Mesendoderm (in vitro differentiated cells): ENCODE results near the gene CACNA1H.

ENCODE experiments used
- DNase-seq: peaks from one replicate; pipeline ENCODE4 v3.0.0; 2013
- H2AK5ac ChIP-seq: 2 replicates; pipeline ENCODE4 v1.6.1; 2013; ENCODE audit warnings: low read length, inconsistent platforms
- H2BK120ac ChIP-seq: 2 replicates; pipeline ENCODE4 v1.6.1; 2013; ENCODE audit warnings: low read depth, mild to moderate bottlenecking, low read length, moderate library complexity, mixed read lengths
- H2BK15ac ChIP-seq: replicated peaks from 2 replicates; pipeline ENCODE4 v1.6.1; 2013; ENCODE audit warnings: low read depth, mild to moderate bottlenecking, moderate library complexity
- H2BK5ac ChIP-seq: 2 replicates; pipeline ENCODE4 v1.6.1; 2013; ENCODE audit warnings: low read length, inconsistent platforms
- H3K18ac ChIP-seq: 2 replicates; pipeline ENCODE4 v1.6.1; 2013; ENCODE audit warnings: mild to moderate bottlenecking, low read length, mixed read lengths
- H3K23ac ChIP-seq: one replicate; pipeline ENCODE4 v1.6.1; 2013; ENCODE audit warnings: low read length
- H3K27ac ChIP-seq: 2 replicates; pipeline ENCODE4 v1.5.1; 2013; ENCODE audit warnings: low read depth, mild to moderate bottlenecking, inconsistent platforms, low read length, moderate library complexity
- H3K27me3 ChIP-seq: 2 replicates; pipeline ENCODE4 v1.6.1; 2013; ENCODE audit warnings: low read length, control low read depth, mild to moderate bottlenecking, inconsistent platforms; ENCODE audit not compliant: insufficient read depth, poor library complexity
- H3K36me3 ChIP-seq: 2 replicates; pipeline ENCODE4 v1.6.1; 2013; ENCODE audit warnings: low read length, inconsistent platforms; ENCODE audit not compliant: control insufficient read depth, insufficient read depth
- H3K4ac ChIP-seq: one replicate; pipeline ENCODE4 v1.6.1; 2013; ENCODE audit warnings: low read depth, mild to moderate bottlenecking, low read length, moderate library complexity
- H3K4me1 ChIP-seq: 2 replicates; pipeline ENCODE4 v1.6.1; 2013; ENCODE audit warnings: low read depth, low read length, inconsistent platforms; ENCODE audit not compliant: control insufficient read depth
- H3K4me2 ChIP-seq: 2 replicates; pipeline ENCODE4 v1.6.1; 2013; ENCODE audit warnings: low read length
- H3K4me3 ChIP-seq: 2 replicates; pipeline ENCODE4 v1.5.1; 2013; ENCODE audit warnings: mild to moderate bottlenecking, low read length
- H3K56ac ChIP-seq: one replicate; pipeline ENCODE4 v1.6.1; 2013; ENCODE audit warnings: low read length
- H3K79me1 ChIP-seq: 2 replicates; pipeline ENCODE4 v1.6.1; 2013; ENCODE audit warnings: low read length, inconsistent platforms
- H3K79me2 ChIP-seq: 2 replicates; pipeline ENCODE4 v1.6.1; 2013; ENCODE audit warnings: mild to moderate bottlenecking, low read length; ENCODE audit not compliant: control insufficient read depth, insufficient read depth
- H3K9ac ChIP-seq: 2 replicates; pipeline ENCODE4 v1.6.1; 2013; ENCODE audit warnings: low read length, inconsistent platforms
- H4K5ac ChIP-seq: one replicate; pipeline ENCODE4 v1.6.1; 2013; ENCODE audit warnings: low read length
- H4K8ac ChIP-seq: one replicate; pipeline ENCODE4 v1.6.1; 2013; ENCODE audit warnings: low read depth, mild to moderate bottlenecking, control low read depth, low read length, moderate library complexity
- WGBS: extraction: QIAGEN DNeasy Blood & Tissue Kit; methylation state at CpG from one replicate; pipeline ENCODE4 v1.1.7; 2013; ENCODE audit warnings: low lambda C conversion rate, missing lambda C conversion rate; ENCODE audit not compliant: insufficient coverage; ENCODE audit errors: extremely low coverage; 5-methylcytosine and 5-hydroxymethylcytosine counted together

Gene CACNA1H

GRCh38 chr16:1150511-1150982 lies 2.4 kb upstream of the CACNA1H start:
- Histone ChIP-seq H4K8ac (no peak overlapping the region), H3K4me2 (no peak overlapping the region), H2AK5ac (no peak overlapping the region), H3K18ac (no peak overlapping the region), H4K5ac (no peak overlapping the region), H3K36me3 (no peaks in the 10 kb centered on the region), H3K4ac (no peak overlapping the region), H3K27me3 (no peaks in the 10 kb centered on the region), H3K23ac (no peak overlapping the region), H3K9ac (no peak overlapping the region), H3K4me3 (no peak overlapping the region), H2BK120ac (no peak overlapping the region), H3K4me1 (no peaks in the 10 kb centered on the region), H3K79me2 (no peaks in the 10 kb centered on the region), H2BK15ac (no peak overlapping the region), H2BK5ac (no peak overlapping the region), H3K27ac (no peak overlapping the region), H3K79me1 (no peaks in the 10 kb centered on the region), H3K56ac (no peak overlapping the region)
- no CpG with 5 or more reads among the region's 21 CpGs for WGBS
- peak; percentile 61 for DNase-seq

DNA sequence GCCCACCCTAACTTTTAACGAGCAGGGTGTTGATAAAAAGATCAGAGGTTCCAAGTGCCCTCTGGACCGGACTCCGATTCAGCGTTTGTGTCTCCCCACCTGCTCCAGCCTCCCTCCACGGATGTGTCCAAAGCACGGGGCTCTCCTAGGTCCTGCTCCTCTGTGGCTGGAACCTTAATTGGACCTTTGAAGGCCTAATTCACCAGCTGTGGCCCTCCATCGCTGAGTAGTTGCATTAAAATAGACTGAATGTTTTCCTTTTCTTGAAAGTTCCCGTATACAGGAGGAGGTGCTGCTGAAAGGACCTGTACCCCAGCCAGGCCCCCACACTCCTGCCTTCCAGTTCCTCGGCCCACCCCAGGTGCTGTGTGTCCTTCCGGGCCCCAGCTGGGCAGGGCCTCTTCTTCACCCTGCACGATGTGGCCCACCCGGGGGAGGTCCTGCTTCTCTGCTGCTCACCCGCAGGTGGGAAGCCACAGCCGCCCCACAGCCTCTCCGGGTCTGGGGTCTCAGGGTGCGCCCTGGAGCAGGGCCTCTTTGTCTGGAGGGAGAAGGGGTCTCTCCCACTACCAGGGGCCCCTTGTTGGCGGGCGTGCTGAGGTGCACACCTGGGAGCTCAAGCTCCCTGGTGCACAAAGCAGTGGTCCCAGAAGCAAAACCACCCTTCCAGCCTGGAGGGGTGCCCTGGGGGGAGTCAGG lies 1.3 kb upstream of the CACNA1H start:
- H3K4me1 ChIP-seq, result no peaks in the 10 kb centered on the region
- no peak overlapping the region for H2BK15ac ChIP-seq
- H3K27ac ChIP-seq, result no peak overlapping the region
- H3K23ac ChIP-seq, result no peak overlapping the region
- no peak overlapping the region for H2AK5ac ChIP-seq
- no peaks in the 10 kb centered on the region for H3K36me3 ChIP-seq
- H3K79me2 ChIP-seq, result no peaks in the 10 kb centered on the region
- no peaks in the 10 kb centered on the region for H3K79me1 ChIP-seq
- no peak overlapping the region for H4K5ac ChIP-seq
- no peak overlapping the region for H3K18ac ChIP-seq
- H2BK5ac ChIP-seq, result no peak overlapping the region
- no CpG with 5 or more reads among the region's 18 CpGs for WGBS
- no peak overlapping the region for H3K4me2 ChIP-seq
- DNase-seq, result no peak
- H3K56ac ChIP-seq, result no peak overlapping the region
- no peak overlapping the region for H3K4me3 ChIP-seq
- H3K4ac ChIP-seq, result no peak overlapping the region
- H3K27me3 ChIP-seq, result no peaks in the 10 kb centered on the region
- no peak overlapping the region for H2BK120ac ChIP-seq
- no peak overlapping the region for H3K9ac ChIP-seq
- no peak overlapping the region for H4K8ac ChIP-seq

- H4K5ac ChIP-seq, result no peak overlapping the region
- H3K4ac ChIP-seq, result no peak overlapping the region
- H3K56ac ChIP-seq, result peak overlapping the region; percentile 78
- no peaks in the 10 kb centered on the region for H3K4me1 ChIP-seq
- H3K27ac ChIP-seq, result no peak overlapping the region
- H3K4me3 ChIP-seq, result no peak overlapping the region
- no peak overlapping the region for H2BK15ac ChIP-seq
- no peak overlapping the region for H2AK5ac ChIP-seq
- H2BK120ac ChIP-seq, result no peak overlapping the region
- H3K18ac ChIP-seq, result peak overlapping the region; percentile 76
- H3K79me1 ChIP-seq, result no peaks in the 10 kb centered on the region
- peak overlapping the region; percentile 27 for H3K4me2 ChIP-seq
- H3K79me2 ChIP-seq, result no peaks in the 10 kb centered on the region
- H3K36me3 ChIP-seq, result no peaks in the 10 kb centered on the region
- H4K8ac ChIP-seq, result no peak overlapping the region
- H2BK5ac ChIP-seq, result no peak overlapping the region
- H3K23ac ChIP-seq, result peak overlapping the region; percentile 45
- no CpG with 5 or more reads among the region's 40 CpGs for WGBS
- peak; percentile 31 for DNase-seq
- peak overlapping the region; percentile 59 for H3K9ac ChIP-seq
- H3K27me3 ChIP-seq, result no peaks in the 10 kb centered on the region
Observed at GRCh38 chr16:1152123-1152638, 725 bp upstream of the CACNA1H start.

DNA sequence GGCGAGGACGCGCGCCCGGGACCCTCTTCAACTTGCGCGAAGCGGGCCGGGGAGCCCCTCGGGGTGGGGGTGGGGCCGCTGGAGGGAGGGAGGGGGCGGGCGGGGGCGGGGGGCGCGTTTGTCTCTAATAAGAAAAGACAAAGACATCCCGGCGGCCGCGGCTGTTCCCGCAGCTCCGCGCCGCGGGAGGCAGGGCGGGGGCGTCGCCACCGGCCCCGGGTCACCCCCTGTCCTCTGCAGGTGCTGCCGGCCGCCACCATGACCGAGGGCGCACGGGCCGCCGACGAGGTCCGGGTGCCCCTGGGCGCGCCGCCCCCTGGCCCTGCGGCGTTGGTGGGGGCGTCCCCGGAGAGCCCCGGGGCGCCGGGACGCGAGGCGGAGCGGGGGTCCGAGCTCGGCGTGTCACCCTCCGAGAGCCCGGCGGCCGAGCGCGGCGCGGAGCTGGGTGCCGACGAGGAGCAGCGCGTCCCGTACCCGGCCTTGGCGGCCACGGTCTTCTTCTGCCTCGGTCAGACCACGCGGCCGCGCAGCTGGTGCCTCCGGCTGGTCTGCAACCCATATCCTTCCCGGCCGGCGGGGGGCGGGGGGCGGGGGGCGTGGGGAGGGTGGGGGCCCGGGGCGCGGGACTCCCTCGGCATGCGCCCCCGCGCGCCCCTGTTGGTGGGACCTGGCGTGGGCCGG lies 714 bp downstream of the CACNA1H start:
- WGBS, result no CpG with 5 or more reads among the region's 94 CpGs
- no peak overlapping the region for H2BK15ac ChIP-seq
- H3K4ac ChIP-seq, result no peak overlapping the region

DNA sequence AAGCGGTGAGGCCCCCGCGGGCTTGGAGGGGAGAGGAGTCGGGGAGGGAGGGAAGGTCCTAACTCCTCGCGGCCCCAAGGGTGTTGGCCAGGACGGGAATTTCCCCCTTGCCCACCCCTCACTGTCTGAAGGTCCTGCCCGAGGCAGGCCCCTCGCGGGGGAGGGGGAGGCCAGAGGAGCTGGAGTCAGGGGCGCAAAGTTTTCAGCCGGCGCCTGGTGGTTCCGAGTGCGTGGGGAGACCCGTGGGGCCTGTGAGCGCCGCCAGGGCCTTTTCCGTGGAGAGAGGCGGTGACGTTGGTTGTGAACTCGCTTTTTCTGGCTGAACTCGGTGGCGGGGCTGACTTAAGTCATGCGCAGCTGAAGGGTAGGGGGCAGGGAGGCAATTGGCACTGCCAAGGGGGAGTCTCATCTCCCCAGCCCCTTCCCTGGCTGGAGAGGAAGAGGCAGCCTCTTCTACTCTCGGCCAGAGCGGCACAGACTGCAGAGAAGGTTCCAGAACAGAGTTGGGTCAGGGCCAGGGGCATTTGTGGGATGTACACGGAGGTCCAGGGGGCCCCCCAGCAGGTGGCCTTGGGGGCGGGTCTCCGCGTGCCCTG lies 1.5 kb downstream of the CACNA1H start:
- H3K4me2 ChIP-seq, result no peak overlapping the region
- H3K27ac ChIP-seq, result no peak overlapping the region
- H3K27me3 ChIP-seq, result no peaks in the 10 kb centered on the region
- H2BK15ac ChIP-seq, result no peak overlapping the region
- H2AK5ac ChIP-seq, result no peak overlapping the region
- H2BK5ac ChIP-seq, result no peak overlapping the region
- no peak overlapping the region for H3K4ac ChIP-seq
- H3K23ac ChIP-seq, result no peak overlapping the region
- no peaks in the 10 kb centered on the region for H3K79me1 ChIP-seq
- DNase-seq, result no peak
- no CpG with 5 or more reads among the region's 31 CpGs for WGBS
- no peak overlapping the region for H4K8ac ChIP-seq
- H3K4me1 ChIP-seq, result no peaks in the 10 kb centered on the region
- no peaks in the 10 kb centered on the region for H3K79me2 ChIP-seq
- no peak overlapping the region for H3K18ac ChIP-seq
- H3K4me3 ChIP-seq, result no peak overlapping the region
- peak overlapping the region; percentile 22 for H3K56ac ChIP-seq
- no peak overlapping the region for H2BK120ac ChIP-seq
- H4K5ac ChIP-seq, result no peak overlapping the region
- peak overlapping the region; percentile 25 for H3K9ac ChIP-seq
- H3K36me3 ChIP-seq, result no peaks in the 10 kb centered on the region

More for the DNA sequence above, 714 bp downstream of the CACNA1H start:
- Histone ChIP-seq H2AK5ac (no peak overlapping the region), H3K23ac (no peak overlapping the region), H4K5ac (no peak overlapping the region), H3K56ac (peak overlapping the region; percentile 73), H3K4me1 (no peaks in the 10 kb centered on the region), H3K27me3 (no peaks in the 10 kb centered on the region), H3K18ac (peak overlapping the region; percentile 22), H3K9ac (peak overlapping the region; percentile 53), H3K79me1 (no peaks in the 10 kb centered on the region), H3K4me3 (peak overlapping the region; percentile 19), H3K27ac (no peak overlapping the region), H3K4me2 (peak overlapping the region; percentile 57), H3K79me2 (no peaks in the 10 kb centered on the region), H2BK120ac (no peak overlapping the region), H4K8ac (no peak overlapping the region), H2BK5ac (no peak overlapping the region), H3K36me3 (no peaks in the 10 kb centered on the region)
- DNase-seq, result no peak
